ENCODE data around the gene RBM15B. TPM values are rescaled to one million over a fixed set of nuclear protein-coding genes. Genes with fewer than 3 reads are reported as not detected.

RBM15B gene
- total RNA-seq, 1 donor from 2014 or later = 24.3 TPM

- Histone ChIP-seq H3K4me3 (no peak overlapping the region), H3K27me3 (ENCODE audit: low read depth) (peaks cover 4% of the 10 kb centered on the region), H3K4me1 (no peaks in the 10 kb centered on the region), H3K9me3 (no peaks in the 10 kb centered on the region), H3K27ac (no peak overlapping the region), H3K36me3 (no peaks in the 10 kb centered on the region)
- ATAC-seq (no peak), DNase-seq (no peak)
- TF ChIP-seq CTCF (IDR thresholded peaks at IDR 0.05) = no peak
- intact Hi-C loops (cut with DNase I) = no loop called here
Observed at GRCh38 chr3:51374456-51374855, 16.6 kb upstream of the RBM15B start.

- no peaks in the 10 kb centered on the region for H3K9me3 ChIP-seq
- no peak for DNase-seq
- ATAC-seq = no peak
- no peak overlapping the region for H3K27ac ChIP-seq
- H3K36me3 ChIP-seq = no peaks in the 10 kb centered on the region
- no peak overlapping the region for H3K4me3 ChIP-seq
- no peaks in the 10 kb centered on the region for H3K27me3 ChIP-seq (ENCODE audit: low read depth)
- no peaks in the 10 kb centered on the region for H3K4me1 ChIP-seq
- TF ChIP-seq CTCF (IDR thresholded peaks at IDR 0.05) = no peak
- intact Hi-C loops (cut with DNase I) = no loop called here
Observed at GRCh38 chr3:51375136-51375535, 15.9 kb upstream of the RBM15B start.

- Histone ChIP-seq H3K4me1 (no peaks in the 10 kb centered on the region), H3K36me3 (no peaks in the 10 kb centered on the region), H3K27me3 (ENCODE audit: low read depth) (no peaks in the 10 kb centered on the region), H3K27ac (no peak overlapping the region), H3K4me3 (no peak overlapping the region), H3K9me3 (no peaks in the 10 kb centered on the region)
- DNase-seq = no peak
- intact Hi-C loops (cut with DNase I) = no loop called here
- TF ChIP-seq CTCF (IDR thresholded peaks at IDR 0.05) = no peak
- no peak for ATAC-seq
Observed at GRCh38 chr3:51375571-51375970, 15.5 kb upstream of the RBM15B start.

GRCh38 chr3:51378065-51378464 is 13.0 kb upstream of the RBM15B start:
- no peak for ATAC-seq
- intact Hi-C loops (cut with DNase I) = no loop called here
- Histone ChIP-seq H3K27ac (no peak overlapping the region), H3K4me3 (no peak overlapping the region), H3K4me1 (no peaks in the 10 kb centered on the region), H3K27me3 (ENCODE audit: low read depth) (no peaks in the 10 kb centered on the region), H3K9me3 (no peaks in the 10 kb centered on the region), H3K36me3 (no peaks in the 10 kb centered on the region)
- DNase-seq = no peak
- TF ChIP-seq CTCF (IDR thresholded peaks at IDR 0.05) = no peak

- no peak for ATAC-seq
- TF ChIP-seq CTCF (IDR thresholded peaks at IDR 0.05) = no peak
- H3K9me3 ChIP-seq = no peaks in the 10 kb centered on the region
- intact Hi-C loops (cut with DNase I) = no loop called here
- no peak overlapping the region for H3K27ac ChIP-seq
- no peak overlapping the region for H3K4me3 ChIP-seq
- no peaks in the 10 kb centered on the region for H3K36me3 ChIP-seq
- DNase-seq = no peak
- no peaks in the 10 kb centered on the region for H3K27me3 ChIP-seq (ENCODE audit: low read depth)
- H3K4me1 ChIP-seq = peaks cover 6% of the 10 kb centered on the region
Observed at GRCh38 chr3:51378726-51379125, 12.4 kb upstream of the RBM15B start.

- TF ChIP-seq CTCF (IDR thresholded peaks at IDR 0.05) = no peak
- intact Hi-C loops (cut with DNase I) = no loop called here
- H3K4me3 ChIP-seq = no peak overlapping the region
- no peak for ATAC-seq
- peaks cover 10% of the 10 kb centered on the region for H3K4me1 ChIP-seq
- H3K27me3 ChIP-seq (ENCODE audit: low read depth) = no peaks in the 10 kb centered on the region
- DNase-seq = no peak
- H3K36me3 ChIP-seq = no peaks in the 10 kb centered on the region
- no peaks in the 10 kb centered on the region for H3K9me3 ChIP-seq
- H3K27ac ChIP-seq = no peak overlapping the region
Observed at GRCh38 chr3:51379301-51379700, 11.8 kb upstream of the RBM15B start.

All from lower lobe of right lung (tissue), 2 donors.